ENCODE data around the gene TP53I13.

Gene TP53I13

DNA sequence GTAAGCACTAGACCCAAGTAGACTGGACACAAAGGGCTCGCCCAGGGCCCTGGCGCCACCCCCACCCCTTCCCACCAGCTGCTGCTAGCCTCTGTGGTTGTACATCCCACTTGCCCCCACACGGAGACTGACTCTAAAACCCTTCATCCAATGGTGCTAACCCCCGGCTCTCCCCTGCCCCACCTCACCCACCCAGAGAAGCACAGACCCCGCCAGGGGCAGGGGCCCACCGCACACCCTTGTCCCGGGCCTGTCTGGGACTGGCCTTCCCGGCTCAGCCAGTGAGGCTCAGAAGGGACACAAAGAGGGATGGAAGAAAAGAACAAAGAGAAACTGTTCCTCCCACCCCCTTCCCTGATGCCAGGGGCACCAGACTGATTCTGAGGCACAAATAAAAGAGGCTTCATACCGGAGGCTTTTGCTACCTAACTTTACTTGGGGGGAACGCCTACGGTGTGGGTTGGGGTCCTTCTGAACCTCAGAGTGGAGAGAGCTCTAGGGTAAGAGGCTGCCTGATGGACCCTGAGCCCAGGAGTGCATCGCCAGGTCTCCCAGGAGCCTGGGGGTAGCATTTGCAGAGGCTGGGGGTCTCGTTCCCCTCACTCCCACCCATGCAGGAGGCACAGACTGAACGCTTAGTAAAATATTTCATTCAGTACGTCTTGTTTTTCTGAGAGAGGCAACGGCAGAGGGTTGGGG lies 46.0 kb downstream of the TP53I13 start:
- no peak for DNase-seq (ENCODE audit: low read depth in 3 of 3, low spot score in 1 of 3)

DNA sequence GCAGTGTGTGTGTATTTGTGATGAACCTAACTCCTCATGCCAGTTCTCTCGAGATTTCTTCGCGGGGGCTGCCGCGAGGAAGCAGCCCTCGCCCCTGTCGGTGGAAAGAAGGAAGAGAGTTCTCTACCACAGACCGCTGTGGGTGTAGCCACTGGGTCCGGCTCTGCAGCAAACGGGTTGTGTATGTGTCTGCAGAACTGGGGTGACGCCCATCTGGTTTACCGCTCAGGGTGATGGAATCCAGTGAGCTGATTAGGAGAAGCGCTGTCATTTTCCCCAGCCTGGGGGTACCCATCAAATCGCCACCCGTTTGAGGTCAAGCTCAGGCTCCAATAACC lies 46.5 kb downstream of the TP53I13 start:
- peak in 1 of 3 donors; percentile 49 for DNase-seq (ENCODE audit: low read depth in 3 of 3, low spot score in 1 of 3)

DNA sequence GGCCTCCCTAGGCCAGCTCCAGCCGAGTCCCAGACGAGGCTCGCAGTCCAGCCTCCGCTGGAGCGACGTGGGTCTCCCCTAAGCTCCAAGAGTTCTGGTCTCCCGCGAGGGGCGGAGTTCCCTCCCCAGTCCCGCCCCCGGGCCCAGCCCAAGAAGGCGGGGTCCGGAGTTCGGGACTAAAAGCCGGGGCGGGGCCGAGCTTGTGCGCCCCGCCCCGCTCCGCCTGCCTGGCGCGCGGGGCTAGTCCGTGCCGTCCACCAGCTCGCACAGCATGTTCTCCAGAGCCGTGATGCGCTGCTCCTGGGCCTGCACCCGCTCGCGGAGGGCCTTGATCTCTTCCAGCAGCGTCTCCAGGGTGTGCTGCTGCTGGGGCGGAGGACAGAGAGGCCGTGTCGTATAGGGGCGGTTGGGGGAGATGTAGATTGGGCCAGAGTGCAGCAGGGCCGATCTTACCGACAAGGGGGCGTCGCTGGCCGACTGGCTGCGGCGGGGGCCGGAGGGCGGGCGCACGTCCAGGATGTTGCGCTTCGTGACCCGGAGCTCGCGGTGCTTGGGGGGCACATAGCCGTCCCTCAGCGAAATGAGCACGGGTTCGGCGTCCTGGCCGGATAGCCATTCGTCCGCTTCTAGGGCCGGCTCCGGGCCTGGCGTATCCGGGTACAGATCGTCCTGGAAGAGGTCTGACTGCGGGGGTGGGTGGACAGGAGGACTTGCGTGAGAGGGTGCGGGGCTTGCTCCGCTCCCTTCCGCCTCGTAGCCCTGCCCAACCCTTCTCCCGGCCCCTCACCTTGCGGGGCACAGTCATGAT lies 47.2 kb downstream of the TP53I13 start:
- DNase-seq (ENCODE audit: low read depth in 3 of 3, low spot score in 1 of 3): peak; percentile 60 to 81 (median 69)

DNA sequence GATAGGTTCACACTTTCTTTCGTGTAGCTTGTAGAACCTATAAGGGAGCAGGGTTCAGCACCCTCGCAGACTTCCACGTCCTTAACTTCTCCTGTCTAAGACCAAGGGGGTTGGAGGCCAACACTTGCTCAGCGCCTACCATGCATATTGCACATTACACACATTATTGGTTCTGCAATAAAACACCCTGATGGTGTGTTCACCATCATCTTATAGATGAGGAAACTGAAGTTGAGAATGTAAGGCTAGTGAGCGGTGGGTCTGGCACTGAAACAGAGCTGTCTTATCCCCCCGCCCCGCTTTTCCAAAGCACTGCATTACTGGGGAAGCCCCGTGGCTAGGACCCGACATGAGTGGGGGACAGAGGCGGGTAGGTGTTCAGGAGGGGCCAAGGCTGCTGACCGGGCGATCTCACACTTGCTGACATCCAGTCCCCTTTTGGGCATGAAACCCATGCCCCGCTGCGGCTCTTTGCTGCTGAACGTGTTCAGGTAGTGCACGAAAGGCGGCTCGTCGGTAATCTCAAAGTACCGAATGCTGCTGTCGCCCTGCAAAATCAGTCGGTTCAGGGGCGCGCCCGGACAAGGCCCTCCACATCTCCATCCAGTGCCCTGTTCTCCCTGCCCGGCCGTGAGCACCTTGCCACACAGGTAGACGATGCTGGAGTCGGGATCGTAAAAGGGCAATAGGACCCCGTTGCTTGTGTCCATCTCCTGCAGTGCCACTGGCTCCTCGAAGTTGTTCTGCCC lies 48.0 kb downstream of the TP53I13 start:
- DNase-seq (ENCODE audit: low read depth in 3 of 3, low spot score in 1 of 3): no peak

DNA sequence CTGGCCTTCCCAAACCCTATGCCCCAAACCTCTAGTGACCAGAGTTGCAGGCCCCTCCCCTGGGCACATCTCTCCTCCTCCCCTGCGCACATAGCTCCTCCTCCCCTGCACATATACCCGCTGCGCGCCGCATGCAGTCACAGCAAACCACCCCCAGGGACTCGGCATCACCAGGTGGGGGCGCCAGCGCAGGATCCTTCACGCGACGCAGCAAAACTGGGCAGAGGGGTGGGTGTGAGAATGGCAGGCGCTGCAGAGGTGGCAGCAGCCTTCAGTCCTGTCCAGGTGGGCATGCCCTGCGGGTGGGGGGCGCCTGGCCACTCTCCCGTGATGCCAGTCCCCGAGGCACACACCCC lies 48.6 kb downstream of the TP53I13 start:
- peak; percentile 65 to 91 (median 71) for DNase-seq (ENCODE audit: low read depth in 3 of 3, low spot score in 1 of 3)

DNA sequence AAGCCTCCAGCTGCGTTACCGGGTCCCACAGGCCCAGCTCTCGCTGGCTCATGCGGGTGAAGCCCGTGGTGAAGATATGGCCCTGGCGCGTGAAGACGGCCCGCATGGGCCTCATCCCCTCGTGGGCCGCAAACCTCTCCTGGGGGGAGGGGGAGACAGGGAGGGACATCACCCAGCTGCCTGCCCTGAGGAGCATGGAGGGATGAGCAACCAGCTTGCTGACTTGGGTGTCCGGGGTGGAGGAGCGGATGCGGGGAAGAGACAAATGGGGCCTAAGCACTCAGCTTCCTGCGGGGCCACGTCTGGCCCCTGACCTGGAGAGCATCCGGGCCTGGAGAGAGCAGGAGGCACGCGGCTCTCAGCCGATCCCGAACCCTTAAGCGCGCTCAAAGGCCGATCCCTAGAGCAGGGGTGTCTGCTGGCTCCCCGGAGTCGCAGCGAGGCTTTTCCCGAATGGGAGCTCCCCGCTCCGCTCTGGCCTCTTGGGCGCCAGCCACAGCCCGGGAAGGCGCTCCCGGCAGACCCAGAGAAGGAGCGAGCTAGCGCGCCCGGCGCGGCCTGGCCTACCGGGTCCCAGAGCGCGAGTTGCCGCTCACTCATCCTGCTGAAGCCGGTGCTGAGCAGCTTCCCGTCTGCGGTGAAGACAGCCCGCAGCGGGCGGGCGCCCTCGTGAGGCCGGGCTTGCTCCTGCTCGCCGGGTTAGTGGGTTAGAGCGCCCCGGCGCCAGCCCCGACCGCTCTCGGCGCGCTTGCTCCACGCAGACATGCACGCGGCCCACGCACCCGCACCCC lies 49.2 kb downstream of the TP53I13 start:
- peak; percentile 60 to 83 (median 76) for DNase-seq (ENCODE audit: low read depth in 3 of 3, low spot score in 1 of 3)

DNA sequence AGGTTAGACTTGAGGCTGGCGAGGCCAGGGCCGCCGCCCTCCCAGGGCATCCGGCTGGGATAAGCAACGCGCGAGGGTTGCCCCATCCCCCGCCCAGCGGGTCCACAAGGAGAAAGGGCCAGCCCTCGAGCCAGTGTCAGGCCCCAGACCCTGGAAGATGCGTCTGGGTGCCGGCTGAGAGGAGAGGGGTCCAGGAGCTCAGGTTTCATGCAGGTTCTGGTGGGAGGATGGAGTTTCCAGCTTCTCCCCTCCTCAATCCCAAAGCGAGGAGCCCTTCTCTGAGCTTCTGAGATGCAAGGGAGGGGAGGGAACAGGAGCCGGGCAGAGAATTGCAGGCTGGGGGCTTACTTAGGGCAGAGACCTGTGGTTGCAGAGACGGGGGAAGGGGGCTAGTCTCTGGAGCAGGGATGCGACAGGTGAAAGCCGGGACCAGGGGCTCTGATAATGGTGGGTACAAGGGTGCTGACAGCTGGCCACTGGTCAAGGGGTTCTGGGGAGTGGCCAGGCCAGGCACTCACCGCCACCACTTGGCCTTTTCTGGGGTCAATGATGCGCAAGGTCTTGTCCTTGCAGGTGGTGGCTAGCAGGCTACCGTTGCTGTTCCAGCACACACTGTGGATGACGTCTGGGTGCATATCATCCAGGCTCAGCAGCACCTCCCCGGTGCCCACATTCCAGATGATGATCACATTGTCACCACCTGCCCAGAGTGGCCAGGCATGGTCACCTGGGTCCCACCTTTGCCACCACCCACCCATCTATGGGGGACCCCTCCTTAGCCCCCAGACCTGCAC lies 50.0 kb downstream of the TP53I13 start:
- no peak for DNase-seq (ENCODE audit: low read depth in 3 of 3, low spot score in 1 of 3)

DNA sequence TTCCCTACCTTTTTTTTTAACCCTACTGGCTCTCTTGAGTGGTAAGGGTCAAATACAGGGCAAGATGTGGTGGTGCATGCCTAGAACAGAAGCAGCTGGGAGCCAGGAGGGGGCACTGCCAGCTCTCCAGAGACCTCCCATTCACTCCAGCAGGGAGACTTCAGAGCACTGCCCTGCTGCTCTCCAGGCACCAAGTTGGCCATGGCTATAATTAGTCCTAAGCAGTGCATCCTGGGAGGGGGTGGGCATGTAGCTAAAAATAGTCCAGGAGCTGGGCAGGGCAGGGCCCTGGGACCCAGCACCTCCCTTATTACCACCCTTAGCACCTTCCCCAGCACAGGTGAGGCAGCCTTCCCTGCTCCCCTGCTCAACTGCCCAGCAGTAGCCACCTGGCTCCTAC lies 50.8 kb downstream of the TP53I13 start:
- DNase-seq (ENCODE audit: low read depth in 3 of 3, low spot score in 1 of 3): no peak

DNA sequence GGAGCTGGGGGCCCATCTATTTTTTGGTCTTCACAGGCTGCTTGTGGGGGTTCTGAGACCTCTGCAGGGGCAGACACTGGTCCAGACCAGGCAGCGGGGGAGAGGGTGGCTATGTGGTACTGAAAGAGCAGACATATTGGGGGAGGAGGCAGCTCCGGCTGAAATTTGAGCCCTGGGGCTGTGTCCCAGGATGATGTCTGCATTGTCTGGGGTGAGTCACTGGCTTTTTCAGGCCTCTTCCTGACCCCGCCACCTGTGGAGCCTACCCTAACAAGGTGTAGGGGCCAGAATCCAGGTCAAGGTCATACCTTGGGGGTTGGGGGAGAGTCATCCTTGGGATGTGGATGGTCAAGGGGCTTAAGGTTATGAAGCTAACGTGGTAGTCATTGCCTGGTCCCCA lies 51.8 kb downstream of the TP53I13 start:
- DNase-seq (ENCODE audit: low read depth in 3 of 3, low spot score in 1 of 3): no peak

DNA sequence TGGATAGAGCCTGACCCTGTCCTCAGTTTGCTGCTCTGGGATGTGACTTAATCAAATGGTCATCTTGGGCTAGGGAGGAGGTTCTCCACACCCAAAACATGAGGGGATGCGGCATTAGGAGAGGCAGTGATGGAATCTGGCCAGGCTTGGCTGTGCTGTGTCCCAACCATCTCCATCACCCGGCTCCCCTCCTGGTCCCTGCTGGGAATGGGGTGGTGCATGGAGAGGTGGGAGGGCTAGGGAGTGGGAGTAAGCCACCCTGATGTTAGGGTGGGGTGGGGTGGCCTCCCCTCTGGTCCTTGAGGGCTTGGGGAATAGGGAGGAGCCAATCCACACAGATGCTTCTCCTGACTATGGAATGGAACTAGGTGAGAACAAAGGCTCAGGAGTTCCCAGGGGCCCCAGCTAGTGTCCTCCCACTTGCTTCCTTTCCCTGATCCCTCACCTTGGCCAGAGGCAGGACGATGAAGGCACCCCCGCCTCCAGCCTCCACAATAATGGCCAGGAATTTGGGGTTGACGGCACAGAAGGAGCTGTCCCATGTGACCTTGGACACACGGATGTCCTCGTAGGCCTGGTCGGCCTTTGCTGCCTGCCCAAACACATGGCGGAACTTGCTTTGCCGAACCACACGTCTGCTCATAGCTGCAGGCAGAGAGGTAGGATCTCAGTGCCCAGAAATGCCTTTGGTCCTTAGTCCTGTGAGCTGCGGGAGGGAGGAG lies 52.4 kb downstream of the TP53I13 start:
- no peak for DNase-seq (ENCODE audit: low read depth in 3 of 3, low spot score in 1 of 3)

DNA sequence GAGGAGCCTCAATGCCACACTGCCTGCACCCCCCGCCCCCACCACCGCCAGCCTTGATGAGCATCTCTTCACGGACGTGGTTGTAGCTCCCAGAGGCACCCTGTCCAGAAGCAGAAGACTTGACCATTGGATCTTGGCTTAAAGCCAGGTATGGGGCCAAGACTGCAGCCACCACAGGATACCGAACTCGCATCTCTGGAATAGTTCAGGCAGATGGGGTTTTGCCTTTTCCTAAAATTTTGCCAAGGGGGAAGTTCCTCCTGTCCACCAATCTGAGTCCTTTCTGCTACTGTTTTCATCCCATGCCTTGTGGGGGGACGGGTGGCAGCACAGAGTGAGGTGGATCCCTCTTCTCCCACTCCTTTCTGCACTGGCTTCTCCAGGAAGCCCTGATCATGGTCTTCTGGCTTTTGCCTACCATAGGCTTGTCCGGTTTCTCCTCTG lies 53.3 kb downstream of the TP53I13 start:
- DNase-seq (ENCODE audit: low read depth in 3 of 3, low spot score in 1 of 3): no peak

Measured in stimulated activated CD4-positive, alpha-beta T cell treated with anti-CD3 and anti-CD28 coated beads, TNF-alpha, amount 100 ng/mL, for 1 hour (primary cell).